Activated naive CD4-positive, alpha-beta T cell treated with anti-CD3 and anti-CD28 coated beads, Interleukin-2, amount 50 U/mL, for 24 hours (primary cell): ENCODE measurements around the gene PDE4A.
A peak's percentile ranks its signal among the peaks of the same experiment; 100 is the strongest.
"Not testable (repeated sequence)": the region's sequence is repeated elsewhere in the genome, so short reads cannot be mapped to it uniquely, and the experiment has no call there.

Source experiments
- H3K27ac Mint-ChIP-seq: one replicate; pipeline ENCODE4 v1.8.0; 2021; ENCODE audit warnings: mild to moderate bottlenecking, mixed read lengths
- H3K27me3 Mint-ChIP-seq: one replicate; pipeline ENCODE4 v1.8.0; 2021; ENCODE audit warnings: mixed read lengths
- H3K36me3 Mint-ChIP-seq: one replicate; pipeline ENCODE4 v1.8.0; 2021; ENCODE audit warnings: mixed read lengths
- H3K4me1 Mint-ChIP-seq: one replicate; pipeline ENCODE4 v1.8.0; 2021; ENCODE audit warnings: mixed read lengths
- H3K4me3 Mint-ChIP-seq: one replicate; pipeline ENCODE4 v1.8.0; 2021; ENCODE audit warnings: mild to moderate bottlenecking, mixed read lengths
- H3K9me3 Mint-ChIP-seq: one replicate; pipeline ENCODE4 v1.8.0; 2021; ENCODE audit warnings: mixed read lengths

The PDE4A gene

DNA sequence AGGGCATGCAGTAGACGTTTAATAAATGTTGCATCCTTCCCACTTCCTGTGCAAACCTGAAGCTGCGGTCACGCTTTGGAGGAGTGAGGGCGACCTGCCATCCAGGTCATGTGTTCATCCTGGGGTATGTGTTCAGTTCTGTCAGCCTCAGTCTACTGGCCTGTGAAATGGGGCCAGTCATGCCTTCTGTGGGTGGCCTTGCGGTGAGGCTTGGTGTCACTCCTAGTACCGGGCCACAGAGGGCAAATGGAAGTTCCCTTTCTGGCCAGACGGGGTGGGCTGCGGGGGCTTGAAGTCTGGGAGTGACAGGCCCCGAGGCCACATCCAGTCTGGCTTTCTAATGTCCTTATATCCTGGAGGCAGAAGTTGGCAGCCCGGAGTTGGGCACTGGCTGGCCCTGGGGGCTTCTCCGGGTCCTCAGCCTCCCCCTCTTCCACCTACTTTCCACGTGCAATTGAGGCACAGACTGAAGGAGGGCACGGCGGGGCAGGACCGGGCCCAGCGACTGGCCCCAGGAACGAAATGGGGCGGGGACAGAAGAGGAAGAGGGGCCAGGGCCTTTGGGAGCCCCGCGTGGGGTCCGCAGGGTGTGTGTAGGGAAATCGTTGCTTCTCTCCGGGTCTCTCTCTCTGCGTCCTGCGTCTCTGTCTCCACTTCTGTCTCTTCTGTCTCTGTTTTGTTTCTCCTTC lies 11.1 kb downstream of the PDE4A start:
- peaks cover 18% of the 10 kb centered on the region for H3K27me3 Mint-ChIP-seq
- peaks cover 37% of the 10 kb centered on the region for H3K4me1 Mint-ChIP-seq
- H3K4me3 Mint-ChIP-seq = peak overlapping the region; percentile 90
- H3K27ac Mint-ChIP-seq = no peak overlapping the region
- H3K9me3 Mint-ChIP-seq = no peaks in the 10 kb centered on the region
- no peaks in the 10 kb centered on the region for H3K36me3 Mint-ChIP-seq

DNA sequence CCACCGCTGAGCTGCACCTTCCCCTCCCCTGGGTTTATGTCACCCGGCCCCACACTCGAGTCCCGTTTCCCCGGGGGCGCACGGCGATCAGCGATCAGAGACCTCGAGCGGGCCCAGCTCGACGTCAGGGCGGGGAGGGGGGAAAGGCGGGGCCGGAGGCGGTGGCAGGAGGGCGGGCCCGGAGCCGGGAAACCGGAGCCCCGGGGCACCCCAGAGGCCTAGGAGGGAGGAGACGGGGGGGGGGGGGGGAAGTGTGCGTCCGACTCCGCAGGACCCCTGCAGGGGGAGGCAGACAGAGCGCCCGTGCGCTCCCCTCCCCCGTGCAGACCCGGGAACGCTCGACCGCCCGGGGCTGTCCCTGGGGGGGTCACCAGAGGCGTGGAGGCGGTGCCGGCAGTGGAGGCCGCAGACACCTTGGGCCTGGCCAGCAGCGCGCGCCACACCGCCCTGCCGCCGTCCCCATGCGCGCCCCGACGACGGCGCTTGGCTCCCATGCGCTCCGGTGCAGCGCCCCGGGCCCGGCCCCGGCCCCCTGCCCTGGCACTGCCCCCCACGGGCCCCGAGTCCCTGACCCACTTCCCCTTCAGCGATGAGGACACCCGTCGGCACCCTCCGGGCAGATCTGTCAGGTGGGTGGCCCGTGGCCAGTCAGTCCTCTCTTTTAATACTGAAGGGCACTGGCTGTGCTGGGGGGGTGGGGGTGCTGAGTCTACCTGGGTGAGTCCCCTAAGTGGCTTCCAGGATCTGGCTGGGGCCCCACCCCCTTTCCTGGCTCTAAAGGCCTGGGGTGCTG lies 11.8 kb downstream of the PDE4A start:
- peaks cover 18% of the 10 kb centered on the region for H3K27me3 Mint-ChIP-seq
- no peaks in the 10 kb centered on the region for H3K36me3 Mint-ChIP-seq
- no peaks in the 10 kb centered on the region for H3K9me3 Mint-ChIP-seq

DNA sequence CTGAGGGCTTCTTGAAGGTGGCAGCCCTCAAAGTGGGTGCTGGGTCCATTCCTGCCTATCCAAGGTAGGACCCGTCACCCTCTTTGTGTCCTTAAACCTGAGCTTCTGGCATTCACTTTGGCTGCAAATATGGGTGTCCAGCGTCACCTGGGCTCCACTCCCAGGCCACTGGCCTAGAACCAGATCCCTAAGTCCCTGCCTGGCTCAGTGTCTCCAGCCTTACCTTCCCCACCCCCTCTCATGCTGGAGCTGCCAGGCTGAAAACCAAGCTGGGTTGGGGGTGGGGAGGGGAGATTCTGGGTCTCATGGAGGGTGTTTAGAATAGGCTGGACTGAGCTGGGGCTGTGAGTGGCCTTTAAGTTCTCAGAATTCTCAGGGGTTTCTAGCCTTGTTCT lies 12.4 kb downstream of the PDE4A start:
- peak overlapping the region; percentile 15 for H3K4me3 Mint-ChIP-seq
- H3K36me3 Mint-ChIP-seq = no peaks in the 10 kb centered on the region
- peaks cover 18% of the 10 kb centered on the region for H3K27me3 Mint-ChIP-seq
- H3K9me3 Mint-ChIP-seq = no peaks in the 10 kb centered on the region
- no peak overlapping the region for H3K27ac Mint-ChIP-seq
- H3K4me1 Mint-ChIP-seq = peaks cover 35% of the 10 kb centered on the region

More for the DNA sequence above, 11.8 kb downstream of the PDE4A start:
- Mint-ChIP-seq H3K27ac (no peak overlapping the region), H3K4me3 (peak overlapping the region; percentile 90), H3K4me1 (peaks cover 37% of the 10 kb centered on the region)

DNA sequence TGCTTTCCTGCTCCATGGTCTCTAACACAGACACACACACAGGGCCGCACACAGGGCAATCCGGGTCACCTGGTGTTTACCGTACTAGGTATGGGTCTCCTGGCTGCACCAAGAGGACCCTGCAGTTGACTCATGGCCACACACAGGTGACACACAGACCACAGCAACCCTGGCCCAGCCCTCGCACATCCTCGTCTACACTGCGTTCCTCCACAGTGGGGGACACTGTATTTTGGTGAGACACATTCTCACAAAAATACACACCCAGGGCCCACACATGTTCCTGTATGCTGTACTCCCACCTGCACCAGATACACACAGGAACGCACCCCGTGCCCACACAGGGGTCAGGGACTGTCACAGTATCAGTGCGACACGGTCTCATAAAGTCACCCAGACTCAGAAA lies 12.8 kb downstream of the PDE4A start:
- H3K27ac Mint-ChIP-seq = no peak overlapping the region
- H3K27me3 Mint-ChIP-seq = peaks cover 18% of the 10 kb centered on the region
- no peaks in the 10 kb centered on the region for H3K9me3 Mint-ChIP-seq
- peak overlapping the region; percentile 19 for H3K4me3 Mint-ChIP-seq
- peaks cover 31% of the 10 kb centered on the region for H3K4me1 Mint-ChIP-seq
- no peaks in the 10 kb centered on the region for H3K36me3 Mint-ChIP-seq

DNA sequence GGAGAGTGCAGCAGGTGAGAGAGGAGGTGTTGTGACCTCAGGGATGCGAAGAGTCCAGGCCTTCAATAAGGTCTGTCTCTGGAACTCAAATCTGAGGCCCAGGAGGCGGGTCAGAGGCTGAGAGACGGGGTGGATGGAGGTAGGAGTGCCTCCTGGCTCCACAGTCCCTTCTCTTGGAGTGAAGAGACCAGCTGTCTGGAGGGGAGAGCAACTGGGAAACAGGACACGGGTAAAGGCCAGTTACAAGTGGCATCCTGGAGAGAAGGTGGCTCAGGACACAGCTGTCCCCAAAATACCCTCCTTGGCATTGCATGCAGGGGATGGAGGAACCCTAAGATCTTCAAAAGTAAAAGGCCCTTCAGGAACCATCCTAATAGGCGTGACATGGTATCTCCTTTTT lies 19.2 kb downstream of the PDE4A start:
- H3K27me3 Mint-ChIP-seq = no peaks in the 10 kb centered on the region
- H3K36me3 Mint-ChIP-seq = no peaks in the 10 kb centered on the region
- no peaks in the 10 kb centered on the region for H3K4me1 Mint-ChIP-seq
- H3K27ac Mint-ChIP-seq = no peak overlapping the region
- H3K4me3 Mint-ChIP-seq = no peak overlapping the region
- H3K9me3 Mint-ChIP-seq = no peaks in the 10 kb centered on the region

DNA sequence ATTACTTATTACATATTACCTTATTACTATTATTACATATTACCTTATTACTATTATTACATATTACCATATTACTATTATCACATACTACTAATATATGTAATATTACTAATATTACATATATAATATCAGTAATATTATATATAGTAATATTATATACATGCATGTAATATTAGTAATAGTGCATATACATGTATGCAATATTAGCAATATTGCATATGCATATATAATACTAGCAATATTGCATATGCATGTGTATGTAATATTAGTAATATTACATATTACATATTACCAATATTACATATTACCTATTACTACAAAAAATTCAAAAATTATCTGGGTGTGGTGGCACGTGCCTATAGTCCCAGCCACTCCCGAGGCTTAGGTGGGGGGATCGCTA lies 22.4 kb downstream of the PDE4A start:
- Mint-ChIP-seq H3K4me3 (no peak overlapping the region), H3K27ac (no peak overlapping the region), H3K36me3 (no peaks in the 10 kb centered on the region), H3K9me3 (no peaks in the 10 kb centered on the region), H3K27me3 (no peaks in the 10 kb centered on the region), H3K4me1 (no peaks in the 10 kb centered on the region)

DNA sequence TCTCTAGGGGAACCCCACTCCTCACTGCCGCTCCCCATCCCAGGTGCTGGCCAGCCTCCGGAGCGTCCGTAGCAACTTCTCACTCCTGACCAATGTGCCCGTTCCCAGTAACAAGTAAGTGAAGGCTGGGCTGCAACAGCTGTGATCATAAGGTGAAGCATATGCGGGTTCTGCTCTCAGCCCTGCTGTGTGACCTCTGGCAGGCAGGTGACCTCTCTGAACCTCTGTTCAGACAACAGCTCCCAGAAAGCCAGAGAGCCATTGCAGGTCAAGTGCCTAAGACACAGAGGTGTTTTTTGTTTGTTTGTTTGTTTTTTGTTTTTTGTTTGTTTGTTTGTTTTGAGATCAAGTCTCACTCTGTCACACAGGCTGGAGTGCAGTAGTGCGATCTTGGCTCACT lies 28.7 kb downstream of the PDE4A start:
- Mint-ChIP-seq H3K9me3 (no peaks in the 10 kb centered on the region), H3K4me1 (no peaks in the 10 kb centered on the region), H3K27me3 (peaks cover 2% of the 10 kb centered on the region), H3K27ac (no peak overlapping the region), H3K4me3 (no peak overlapping the region), H3K36me3 (no peaks in the 10 kb centered on the region)

DNA sequence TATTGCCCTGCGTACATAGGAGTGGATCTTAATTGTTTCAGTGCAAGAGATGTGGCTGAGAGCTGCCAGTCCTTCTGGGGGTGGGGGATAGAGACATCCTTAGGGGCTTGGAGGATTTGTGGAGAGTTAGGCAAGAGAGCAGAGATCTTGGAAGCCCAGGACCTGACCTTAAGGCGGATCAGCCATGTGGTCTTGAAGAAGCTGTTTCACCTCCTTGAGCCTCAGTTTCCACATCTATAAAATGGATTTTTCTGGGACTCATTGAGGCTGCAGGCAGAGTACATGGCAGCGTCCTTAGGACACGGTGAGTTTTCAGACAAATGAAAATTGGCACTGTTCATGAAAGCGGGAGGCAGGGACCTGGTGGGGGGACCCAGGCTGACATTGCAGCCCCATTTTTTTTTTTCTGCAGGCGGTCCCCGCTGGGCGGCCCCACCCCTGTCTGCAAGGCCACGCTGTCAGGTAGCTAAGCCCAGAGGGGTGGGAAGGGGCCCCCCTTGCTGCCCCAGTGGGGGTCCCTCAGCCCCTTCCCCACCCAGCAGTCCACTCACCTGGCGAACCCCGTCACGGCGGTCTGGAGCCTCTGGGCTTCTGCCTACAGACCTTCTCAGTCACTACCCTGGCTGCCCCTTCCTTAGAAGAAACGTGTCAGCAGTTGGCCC lies 30.0 kb downstream of the PDE4A start:
- Mint-ChIP-seq H3K4me3 (no peak overlapping the region), H3K9me3 (no peaks in the 10 kb centered on the region), H3K4me1 (no peaks in the 10 kb centered on the region), H3K36me3 (no peaks in the 10 kb centered on the region), H3K27ac (no peak overlapping the region), H3K27me3 (peaks cover 2% of the 10 kb centered on the region)

DNA sequence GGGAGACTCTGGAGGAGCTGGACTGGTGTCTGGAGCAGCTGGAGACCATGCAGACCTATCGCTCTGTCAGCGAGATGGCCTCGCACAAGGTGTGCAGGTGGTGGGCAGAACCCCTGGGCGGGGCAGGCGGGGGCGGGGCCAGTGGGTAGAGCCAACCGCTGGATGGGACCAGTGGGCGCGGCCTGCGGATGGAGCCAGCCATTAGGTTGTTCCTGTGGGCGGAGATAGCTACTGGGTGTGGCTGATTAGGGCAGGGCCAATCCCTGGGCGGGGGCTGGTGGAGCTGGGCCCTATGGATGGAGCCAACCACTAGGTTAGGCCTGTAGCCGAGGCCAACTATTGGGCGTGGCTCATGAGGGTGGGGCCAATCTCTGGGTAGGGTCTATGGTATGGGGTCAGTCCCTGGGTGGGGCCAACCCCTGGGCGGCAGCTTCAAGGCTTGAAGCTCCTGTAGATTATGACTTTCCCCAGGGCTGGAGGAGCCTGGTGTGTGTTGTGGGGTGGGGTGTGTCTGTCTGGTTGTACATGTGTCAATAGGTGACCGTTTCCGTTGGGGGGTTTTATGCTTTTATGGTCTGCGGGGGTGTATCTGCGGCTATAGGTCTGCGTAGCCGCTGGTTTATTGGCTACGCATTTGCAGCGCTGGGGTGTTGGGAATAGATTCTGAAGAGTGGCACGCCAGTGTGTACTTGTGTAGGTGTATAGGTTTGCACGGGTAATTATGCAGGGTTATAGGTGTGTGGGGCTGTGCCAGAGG lies 30.7 kb downstream of the PDE4A start:
- Mint-ChIP-seq H3K36me3 (no peaks in the 10 kb centered on the region), H3K4me3 (no peak overlapping the region), H3K27ac (no peak overlapping the region), H3K4me1 (no peaks in the 10 kb centered on the region), H3K9me3 (no peaks in the 10 kb centered on the region), H3K27me3 (peaks cover 2% of the 10 kb centered on the region)

DNA sequence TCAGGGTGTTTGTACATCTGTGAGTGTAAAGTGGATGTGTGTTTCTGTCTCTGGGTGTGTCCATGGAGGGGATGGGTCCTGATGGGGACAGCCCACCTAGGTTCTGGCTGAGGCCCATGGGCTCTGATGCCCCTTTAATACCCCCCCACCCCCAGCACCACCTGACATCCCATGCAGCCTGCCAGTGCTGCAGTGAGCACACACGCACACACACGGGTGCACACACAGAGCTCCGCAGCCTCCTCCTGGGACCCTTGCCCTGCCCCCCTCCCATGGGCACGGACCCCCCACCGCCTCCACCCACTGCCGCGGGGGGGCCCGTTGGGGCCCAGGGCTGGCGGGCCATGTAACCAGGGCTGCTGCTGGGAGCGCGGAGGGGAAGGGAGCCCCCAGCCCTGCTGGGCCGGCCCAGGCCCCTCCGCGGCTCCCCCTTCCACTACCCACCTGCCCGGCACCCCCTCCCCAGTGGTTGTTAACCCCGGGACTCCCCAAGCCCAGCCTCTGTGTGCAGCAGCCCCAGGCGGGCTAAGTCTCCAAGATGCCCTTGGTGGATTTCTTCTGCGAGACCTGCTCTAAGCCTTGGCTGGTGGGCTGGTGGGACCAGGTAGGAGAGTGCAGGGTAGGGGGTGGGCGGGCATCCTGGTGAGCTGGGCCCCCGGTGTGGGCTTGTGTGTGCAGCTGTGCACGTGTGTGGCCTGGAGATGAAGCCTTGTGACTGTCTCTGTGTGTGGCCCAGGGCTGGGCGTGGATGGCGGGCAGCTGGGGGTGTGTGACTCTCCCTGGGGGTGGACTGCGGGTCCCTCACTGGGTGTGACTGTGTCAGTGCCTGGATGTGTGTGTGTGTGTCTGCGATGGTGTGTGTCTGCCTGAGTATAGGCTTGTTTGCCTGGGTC lies 32.6 kb downstream of the PDE4A start:
- Mint-ChIP-seq H3K27me3 (peaks cover 2% of the 10 kb centered on the region), H3K36me3 (no peaks in the 10 kb centered on the region), H3K27ac (no peak overlapping the region), H3K9me3 (no peaks in the 10 kb centered on the region), H3K4me3 (no peak overlapping the region), H3K4me1 (no peaks in the 10 kb centered on the region)

DNA sequence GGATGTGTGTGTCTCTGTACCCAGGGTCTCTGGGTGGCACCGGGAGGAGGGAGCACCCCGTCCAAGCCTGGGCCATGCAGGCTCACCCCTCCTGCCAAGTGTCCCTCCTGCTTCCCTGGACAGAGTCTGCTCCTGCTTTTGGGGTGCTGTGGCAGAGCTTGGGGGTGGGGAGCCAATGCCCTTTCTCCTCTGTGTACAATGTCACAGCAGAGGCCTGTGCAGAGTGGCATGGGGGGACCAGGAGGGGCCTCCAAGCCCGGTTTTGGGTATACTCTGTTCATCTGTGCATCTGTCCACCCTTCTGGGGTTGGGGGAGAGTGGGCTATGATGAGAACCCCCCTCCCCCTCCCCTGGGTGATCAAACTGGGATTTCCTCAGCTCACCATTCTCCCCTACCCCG lies 33.5 kb downstream of the PDE4A start:
- Mint-ChIP-seq H3K4me3 (no peak overlapping the region), H3K9me3 (no peaks in the 10 kb centered on the region), H3K27ac (no peak overlapping the region), H3K27me3 (peaks cover 2% of the 10 kb centered on the region), H3K4me1 (no peaks in the 10 kb centered on the region), H3K36me3 (no peaks in the 10 kb centered on the region)

DNA sequence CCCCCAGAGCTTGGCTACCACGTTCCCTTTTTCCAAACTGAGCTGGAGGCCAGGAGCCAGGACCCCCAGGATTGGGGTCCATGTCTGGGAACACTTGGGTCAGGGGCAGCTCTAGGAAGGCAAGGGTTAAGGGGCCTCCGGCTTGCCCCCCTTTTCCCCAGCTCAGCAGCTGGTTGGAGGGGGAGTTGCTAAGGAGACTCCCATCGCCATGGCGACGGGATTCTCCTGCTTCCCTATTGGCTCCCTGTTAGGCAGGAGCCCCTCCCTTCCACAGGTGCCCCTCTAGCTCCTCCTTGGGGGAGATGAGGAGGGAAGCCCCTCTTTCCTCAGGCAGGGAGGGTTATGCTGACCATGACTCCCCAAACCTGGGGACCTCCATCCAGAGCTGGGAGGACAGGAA lies 33.9 kb downstream of the PDE4A start:
- peaks cover 2% of the 10 kb centered on the region for H3K27me3 Mint-ChIP-seq
- no peaks in the 10 kb centered on the region for H3K9me3 Mint-ChIP-seq
- no peak overlapping the region for H3K4me3 Mint-ChIP-seq
- no peaks in the 10 kb centered on the region for H3K36me3 Mint-ChIP-seq
- H3K27ac Mint-ChIP-seq = no peak overlapping the region
- no peaks in the 10 kb centered on the region for H3K4me1 Mint-ChIP-seq

DNA sequence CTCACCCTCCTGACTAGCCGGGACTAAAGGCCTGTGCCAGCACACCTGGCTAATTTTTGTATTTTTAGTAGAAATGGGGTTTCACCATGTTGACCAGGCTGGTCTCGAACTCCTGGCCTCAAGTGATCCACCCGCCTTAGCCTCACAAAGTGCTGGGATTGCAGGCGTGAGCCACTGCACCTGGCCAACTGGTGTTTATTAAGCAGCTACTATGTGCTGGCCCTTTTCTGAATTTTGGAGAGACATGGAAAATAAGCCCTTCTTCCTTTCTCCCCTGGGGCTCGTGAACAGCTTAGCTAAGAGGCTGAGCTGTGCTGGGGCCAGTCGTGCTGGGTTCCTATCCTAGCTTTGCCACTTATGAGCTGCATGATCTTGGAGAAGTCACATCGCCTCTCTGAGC lies 38.4 kb downstream of the PDE4A start:
- H3K4me1 Mint-ChIP-seq, H3K9me3 Mint-ChIP-seq, H3K27me3 Mint-ChIP-seq, H3K36me3 Mint-ChIP-seq, H3K4me3 Mint-ChIP-seq, H3K27ac Mint-ChIP-seq: not testable (repeated sequence)

DNA sequence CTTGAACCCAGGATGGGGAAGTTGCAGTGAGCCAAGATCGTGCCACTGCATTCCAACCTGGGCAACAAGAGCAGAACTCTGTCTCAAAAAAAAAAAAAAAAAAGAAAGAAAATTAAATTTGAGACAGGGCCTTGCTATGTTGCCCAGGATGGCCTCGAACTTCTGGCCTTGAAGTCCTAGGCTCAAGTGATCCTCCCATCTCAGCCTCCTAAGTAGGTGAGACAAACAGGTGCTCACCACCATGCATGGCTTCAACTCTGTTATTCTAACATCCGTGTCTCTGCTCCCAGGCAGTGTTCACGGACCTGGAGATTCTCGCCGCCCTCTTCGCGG lies 40.3 kb downstream of the PDE4A start:
- no peak overlapping the region for H3K27ac Mint-ChIP-seq
- H3K9me3 Mint-ChIP-seq = no peaks in the 10 kb centered on the region
- H3K36me3 Mint-ChIP-seq = no peaks in the 10 kb centered on the region
- no peaks in the 10 kb centered on the region for H3K27me3 Mint-ChIP-seq
- peaks cover 4% of the 10 kb centered on the region for H3K4me1 Mint-ChIP-seq
- peak overlapping the region; percentile 49 for H3K4me3 Mint-ChIP-seq
